HG02642 (cell line): ENCODE results near the gene HRH3.

ENCODE experiments used
- ATAC-seq: cut with Tn5 transposase; IDR thresholded peaks from one replicate; pipeline ENCODE4 v1.9.1; 2021; ENCODE audit warnings: mild to moderate bottlenecking; ENCODE audit not compliant: unreplicated experiment, poor library complexity

Gene HRH3

GRCh38 chr20:62202676-62203377, 17.3 kb downstream of the HRH3 start:
- no peak for ATAC-seq

DNA sequence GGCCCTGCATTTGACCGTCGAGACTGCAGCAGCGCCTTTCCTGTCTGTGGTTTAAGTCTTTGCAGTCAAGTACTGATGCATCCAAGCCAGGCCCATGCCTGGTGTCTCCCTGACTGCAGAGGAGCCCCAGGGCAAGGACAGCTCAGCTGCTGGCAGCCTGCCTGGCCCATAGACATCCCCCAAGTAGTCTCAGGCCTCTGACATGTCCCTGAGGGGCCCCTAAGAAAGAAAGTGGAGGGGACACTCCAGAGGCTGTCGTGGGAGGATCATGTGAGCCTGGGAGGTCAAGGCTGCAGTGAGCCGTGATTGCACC, 18.0 kb downstream of the HRH3 start:
- ATAC-seq: no peak

DNA sequence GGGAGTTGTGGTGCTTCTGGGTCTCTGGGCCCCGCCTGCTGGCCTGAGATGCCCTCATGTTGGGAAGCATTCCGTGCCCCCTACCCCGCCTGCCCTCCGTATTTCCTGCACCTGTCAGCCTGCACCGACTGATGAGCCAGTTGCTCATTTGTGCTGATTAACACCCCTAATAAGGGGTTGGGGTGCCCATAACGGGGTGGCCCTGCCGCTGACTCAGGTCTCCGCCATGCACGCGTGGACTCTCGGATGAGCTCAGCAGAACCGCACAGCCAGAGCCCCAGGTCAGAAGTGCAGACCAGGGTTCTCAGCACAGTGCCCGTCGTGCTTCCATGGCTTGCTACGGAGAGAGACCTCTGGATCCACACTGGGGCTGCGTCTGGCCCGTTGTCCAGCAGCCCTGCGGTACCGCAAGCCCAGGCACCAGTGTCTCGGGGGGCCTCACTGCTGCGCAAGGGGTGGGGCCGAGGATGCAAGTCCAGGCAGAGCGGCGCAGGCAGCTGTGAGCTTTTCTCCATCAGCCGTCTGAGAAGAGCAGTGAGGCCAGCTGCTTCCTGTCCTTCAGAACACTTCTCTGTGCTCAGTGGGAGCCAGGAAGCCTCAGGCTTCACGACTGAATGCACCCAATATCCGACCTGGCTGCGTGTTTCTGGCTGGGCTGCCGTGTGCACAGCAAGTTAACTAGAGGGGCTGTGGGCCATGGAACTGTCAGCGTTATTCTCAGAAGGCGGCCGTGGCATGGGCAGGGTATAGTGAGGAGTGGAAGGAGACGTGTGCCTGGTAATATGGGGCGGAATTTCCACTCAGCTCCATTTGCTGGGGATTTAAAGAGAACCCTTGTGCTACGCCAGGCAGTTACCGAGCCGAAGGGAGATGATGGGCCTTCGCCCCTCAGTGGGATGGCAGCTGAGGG, 18.6 kb downstream of the HRH3 start:
- peak; percentile 55 for ATAC-seq

GRCh38 chr20:62200491-62201172, 19.4 kb downstream of the HRH3 start:
- no peak for ATAC-seq

DNA sequence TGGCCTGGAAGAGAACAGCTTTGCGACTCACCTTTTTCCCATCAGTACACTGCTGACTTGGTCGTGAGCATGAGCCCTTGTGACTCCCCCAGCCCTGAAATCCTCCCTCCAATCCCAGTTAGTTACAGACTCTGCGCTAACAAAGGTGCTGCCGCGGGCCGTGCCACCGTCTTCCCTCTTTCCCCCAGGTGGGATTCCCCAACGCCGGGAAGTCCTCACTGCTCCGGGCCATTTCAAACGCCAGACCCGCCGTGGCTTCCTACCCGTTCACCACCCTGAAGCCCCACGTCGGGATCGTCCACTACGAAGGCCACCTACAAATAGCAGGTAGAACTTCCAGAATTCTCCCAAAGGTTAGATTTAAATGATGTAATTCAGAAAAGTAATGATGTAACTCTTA, 21.1 kb downstream of the HRH3 start:
- no peak for ATAC-seq

DNA sequence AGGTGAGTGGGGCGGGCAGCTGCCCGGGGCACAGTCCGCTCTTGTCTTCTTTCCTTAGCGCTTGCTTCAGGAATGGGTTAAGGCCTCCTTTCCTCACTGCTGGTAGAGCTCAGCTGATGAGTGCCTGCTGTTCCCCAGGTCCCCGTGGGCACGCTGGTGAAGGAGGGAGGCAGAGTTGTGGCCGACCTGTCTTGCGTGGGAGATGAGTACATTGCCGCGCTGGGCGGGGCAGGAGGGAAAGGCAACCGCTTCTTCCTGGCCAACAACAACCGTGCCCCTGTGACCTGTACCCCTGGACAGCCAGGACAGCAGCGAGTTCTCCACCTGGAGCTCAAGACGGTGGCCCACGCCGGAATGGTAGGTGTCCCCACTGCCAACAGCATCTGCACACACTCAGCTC, 21.6 kb downstream of the HRH3 start:
- ATAC-seq: no peak

- no peak for ATAC-seq
Measured at GRCh38 chr20:62197801-62198200, 22.3 kb downstream of the HRH3 start.

DNA sequence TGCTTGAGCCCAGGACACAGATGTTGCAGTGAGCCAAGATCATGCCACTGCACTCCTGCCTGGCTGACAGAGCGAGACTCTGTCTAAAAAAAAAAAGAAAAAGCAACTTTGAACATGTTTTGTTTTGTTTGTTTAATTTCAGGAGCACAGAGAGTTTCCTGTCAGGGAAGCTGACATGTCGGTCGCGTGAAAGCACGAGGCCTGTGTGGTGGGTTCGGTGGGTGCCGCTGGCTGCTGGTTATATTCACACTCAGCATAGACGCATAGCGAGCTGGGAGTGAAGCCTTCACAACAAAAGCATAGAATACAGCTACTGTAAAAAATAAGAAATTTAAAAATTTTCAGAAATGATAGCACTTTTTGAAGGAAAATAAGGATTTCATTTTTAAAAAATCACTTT, 22.8 kb downstream of the HRH3 start:
- no peak for ATAC-seq

DNA sequence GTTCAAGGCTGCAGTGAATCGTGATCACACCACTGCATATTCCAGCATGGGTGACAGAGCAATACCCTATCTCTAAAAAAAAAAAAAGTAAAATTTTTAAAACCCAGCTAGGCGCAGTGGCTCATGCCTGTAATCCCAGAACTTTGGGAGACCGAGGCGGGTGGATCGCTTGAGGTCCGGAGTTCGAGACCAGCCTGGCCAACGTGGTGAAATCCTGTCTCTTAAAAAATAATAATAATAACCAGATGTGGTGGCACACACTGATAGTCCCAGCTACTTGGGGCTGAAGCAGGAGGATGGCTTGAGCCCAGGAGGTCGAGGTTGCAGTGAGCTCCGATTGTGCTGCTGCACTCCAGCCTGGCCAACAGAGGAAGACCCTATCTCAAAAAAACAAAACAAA, 23.8 kb downstream of the HRH3 start:
- no peak for ATAC-seq

GRCh38 chr20:62195736-62196135, 24.3 kb downstream of the HRH3 start:
- ATAC-seq: no peak

DNA sequence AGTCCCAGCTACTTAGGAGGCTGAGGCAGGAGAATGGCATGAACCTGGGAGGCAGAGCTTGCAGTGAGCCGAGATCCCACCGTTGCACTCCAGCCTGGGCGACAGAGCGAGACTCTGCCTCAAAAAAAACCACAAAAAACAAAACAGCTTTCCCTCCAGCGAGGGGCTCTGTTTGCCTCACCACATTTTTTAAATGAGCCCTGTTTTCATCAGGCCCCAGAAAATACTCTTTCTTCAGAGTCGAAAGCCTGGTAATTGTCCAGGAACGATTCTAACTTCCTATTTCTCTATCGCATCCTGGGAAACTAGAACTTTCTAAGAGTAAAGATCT, 25.0 kb downstream of the HRH3 start:
- no peak for ATAC-seq

DNA sequence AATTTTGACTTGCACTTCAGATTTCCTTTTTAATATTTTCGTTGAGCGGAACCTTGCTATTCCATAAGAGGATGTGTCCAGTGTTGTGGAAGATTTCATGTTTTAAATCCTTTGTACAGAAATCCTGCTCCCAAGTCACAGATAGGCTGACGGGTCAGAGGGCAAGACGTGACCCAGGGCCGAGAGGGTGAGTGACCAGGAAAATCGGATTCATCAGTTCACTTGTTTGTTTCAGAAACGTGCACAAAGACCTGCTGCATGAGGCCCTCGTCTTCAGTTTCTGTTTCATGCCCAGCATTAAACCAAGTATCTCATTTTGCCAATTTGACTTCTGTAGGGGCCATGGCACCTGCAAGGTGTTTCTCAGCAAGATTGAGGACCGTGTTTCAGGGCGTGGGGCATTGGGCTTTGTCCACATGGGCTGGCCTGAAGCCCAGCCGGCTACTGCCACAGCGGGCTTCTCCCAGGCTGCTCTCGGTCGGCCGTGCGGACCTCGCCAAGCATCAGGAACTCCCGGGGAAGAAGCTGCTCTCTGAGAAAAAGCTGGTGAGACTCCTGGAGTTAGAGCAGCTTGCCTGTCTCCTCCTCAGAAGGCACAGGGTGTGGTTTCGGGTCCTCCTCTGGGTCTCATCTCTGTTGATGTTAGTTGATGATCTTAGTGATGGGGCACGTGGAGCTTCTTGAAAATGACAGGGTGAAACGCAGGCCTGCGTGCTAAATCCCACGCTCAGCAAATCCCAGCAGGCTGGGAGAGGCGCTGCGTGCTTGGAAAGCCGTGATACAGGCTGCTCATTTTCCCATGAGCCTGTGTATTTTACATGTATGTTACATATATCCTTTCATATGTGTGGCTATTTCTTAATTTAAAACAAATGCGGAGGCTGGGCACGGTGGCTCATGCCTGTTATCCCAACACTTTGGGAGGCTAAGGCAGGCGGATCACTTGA, 26.7 kb downstream of the HRH3 start:
- ATAC-seq: no peak

DNA sequence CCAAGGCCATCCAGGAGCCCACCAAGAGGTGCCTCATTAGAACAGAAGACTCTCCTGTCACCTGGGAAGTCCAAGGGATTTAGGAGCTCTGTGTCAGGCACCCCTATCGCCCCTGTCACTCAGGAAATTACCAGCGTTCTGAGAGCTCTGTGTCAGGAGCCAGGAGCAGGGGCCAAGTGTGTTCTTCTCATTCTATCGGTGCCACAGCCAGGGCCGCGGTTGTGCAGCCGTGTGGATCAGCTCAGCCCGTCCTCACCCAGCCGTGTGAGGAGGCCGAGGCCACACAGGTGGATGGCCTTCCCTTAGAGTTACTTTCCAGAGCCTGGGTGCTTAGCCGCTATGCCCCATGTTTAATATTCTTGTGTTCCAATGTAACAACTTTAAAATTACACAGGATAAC, 27.4 kb downstream of the HRH3 start:
- ATAC-seq: no peak

GRCh38 chr20:62191781-62192559, 28.1 kb downstream of the HRH3 start:
- no peak for ATAC-seq

DNA sequence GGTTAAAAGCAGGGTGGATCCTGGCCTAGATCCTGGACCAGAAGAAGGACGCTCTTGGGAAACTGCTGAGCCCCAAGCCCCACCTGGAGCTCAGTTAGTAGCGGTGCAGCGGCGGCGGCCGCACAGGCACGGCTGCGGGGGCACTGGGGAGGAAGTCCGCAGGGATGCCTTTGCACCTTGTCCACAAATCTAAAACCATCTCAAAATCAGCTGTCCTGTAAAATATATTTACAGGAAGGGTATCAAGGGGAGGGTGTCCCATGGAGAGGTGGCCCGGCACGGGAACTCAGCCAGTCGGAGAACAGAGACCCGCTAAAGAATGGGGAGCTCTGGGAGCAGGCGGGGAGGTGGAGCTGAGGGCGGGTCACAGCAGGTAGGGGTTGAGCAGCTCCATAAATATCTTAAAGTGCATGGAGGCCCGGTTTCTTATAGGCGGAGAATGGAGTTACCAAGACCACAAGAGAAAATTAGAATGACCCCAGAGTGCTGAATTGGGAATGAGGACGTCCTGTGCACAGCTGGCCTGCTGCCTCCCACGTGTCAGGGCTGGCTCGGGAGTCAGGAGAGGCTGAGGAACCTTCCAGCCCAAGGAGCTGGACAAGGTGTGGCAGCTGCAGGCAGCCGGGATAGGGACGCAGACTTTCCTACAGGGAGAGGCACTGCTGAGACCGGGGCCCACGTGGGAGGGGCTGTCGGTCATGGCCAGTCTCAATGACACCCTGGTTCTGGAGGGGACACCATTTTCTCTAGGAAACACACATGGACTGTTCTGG, 29.3 kb downstream of the HRH3 start:
- no peak for ATAC-seq

GRCh38 chr20:62186887-62187866, 32.9 kb downstream of the HRH3 start:
- ATAC-seq: no peak

DNA sequence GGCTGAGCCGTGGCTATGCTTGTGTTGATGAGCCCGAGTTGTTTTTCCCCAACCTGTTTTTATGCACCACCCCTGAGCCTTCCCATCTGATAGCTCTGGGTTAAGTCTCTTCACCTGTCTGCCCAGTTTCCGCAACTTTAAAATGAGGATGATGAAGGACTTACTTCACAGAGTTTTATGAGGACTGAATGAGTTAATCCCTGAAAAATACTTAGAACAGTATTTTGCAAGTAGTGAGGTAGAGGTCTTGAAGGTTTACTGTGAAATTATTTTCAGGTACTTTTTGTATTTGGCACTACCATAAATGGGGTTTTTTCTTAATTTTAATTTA, 34.0 kb downstream of the HRH3 start:
- ATAC-seq: no peak
